Stimulated activated CD4-positive, alpha-beta T cell treated with anti-CD3 and anti-CD28 coated beads, Interleukin-1b, Interleukin-23, amount 100 ng/mL, for 1 hour (primary cell): Measurements from ENCODE around the gene SCUBE2.
"Not testable (repeated sequence)": the region's sequence is repeated elsewhere in the genome, so short reads cannot be mapped to it uniquely, and the experiment has no call there.

Experiments used
- DNase-seq, 2 donors: peaks; one replicate each; pipeline ENCODE4 v3.0.0-alpha.2; 2020; ENCODE audit warnings: low read depth in 2 of 2

Gene SCUBE2

DNA sequence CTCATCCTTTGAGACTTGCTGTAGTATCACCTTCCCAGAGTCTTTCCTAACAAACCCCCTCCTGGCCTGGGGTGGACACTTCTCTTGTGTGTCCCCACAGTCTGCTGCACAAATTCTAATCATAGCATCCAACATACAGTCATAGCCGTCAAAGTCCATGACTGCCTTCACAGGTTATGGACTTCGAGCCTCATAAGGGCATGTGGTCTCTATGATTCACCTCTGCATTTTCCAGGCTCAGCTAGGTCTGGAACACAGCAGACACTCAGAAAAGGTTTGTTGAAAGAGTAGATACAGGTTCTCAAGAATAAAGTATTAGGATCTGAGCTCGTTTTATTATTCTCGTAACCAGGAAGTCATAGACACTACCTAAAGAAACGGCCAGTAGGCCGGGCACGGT lies 13.2 kb upstream of the SCUBE2 start:
- DNase-seq: no peak

DNA sequence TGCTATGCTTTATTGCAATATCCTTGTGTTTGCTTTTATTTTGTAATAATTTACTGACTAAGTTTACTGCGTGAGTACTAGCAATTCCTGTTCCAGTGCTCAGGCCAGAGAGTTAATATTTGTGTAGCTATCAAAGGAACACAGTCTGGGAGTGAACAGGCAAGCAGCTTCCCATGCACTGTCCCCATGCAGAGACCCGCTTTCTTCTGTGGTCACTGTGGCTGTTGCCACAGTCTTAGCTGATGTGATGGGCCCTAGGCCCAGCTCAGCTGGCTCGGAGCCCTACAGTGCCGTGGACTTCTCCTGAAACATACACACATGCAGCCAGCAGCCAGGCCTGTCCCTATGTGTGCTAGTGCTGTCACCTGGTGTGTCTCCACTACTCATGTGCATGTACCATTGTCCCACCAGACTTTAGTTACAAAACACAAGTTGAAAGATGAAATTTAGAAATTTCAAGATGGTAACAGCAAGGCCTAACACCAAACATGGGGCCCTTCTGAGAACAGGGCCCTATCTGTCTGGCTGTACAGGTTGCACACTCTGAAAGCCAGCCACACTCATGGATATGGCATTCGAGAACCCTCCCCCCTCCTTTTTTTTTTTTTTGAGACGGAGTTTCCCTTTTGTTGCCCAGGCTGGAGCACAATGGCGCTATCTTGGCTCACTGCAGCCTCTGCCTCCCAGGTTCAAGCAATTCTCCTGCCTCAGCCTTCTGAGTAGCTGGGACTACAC lies 12.3 kb upstream of the SCUBE2 start:
- no peak for DNase-seq

DNA sequence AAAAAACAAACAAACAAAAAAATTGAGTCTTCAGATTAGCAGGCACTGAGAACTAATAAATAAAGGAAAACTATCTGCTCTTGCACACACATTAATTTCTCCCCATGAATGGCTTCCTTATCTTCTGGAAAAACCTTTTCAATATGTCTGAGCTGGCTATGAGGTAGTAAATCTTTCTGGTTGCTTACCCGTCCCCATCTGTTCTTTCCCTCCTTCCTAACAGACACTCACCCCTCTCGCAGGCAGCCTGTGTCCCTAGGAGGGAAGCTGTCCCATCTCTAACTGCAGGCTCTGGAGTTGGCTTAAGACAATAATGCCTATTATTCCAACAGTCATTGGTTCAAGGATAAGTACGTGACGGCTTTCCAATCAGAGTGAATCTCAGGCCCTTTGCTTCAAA lies 8.2 kb upstream of the SCUBE2 start:
- DNase-seq: no peak

DNA sequence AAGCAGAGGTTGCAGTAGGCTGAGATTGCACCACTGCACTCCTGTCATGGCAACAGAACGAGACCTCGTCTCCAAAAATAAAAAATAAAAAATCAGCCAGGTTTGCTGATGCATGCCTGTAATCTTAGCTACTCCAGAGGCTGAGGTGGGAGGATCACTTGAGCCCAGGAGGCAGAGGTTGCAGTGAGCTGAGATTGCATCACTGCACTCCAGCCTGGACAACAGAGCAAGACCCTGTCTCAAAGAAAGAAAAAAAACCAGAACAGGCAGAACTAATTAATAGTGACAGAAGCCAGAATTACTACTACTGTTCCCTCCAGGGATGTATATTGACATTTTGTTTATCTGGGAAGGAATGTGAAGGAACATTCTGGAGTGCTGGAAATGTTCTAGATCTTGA lies 7.1 kb upstream of the SCUBE2 start:
- not testable (repeated sequence) for DNase-seq

DNA sequence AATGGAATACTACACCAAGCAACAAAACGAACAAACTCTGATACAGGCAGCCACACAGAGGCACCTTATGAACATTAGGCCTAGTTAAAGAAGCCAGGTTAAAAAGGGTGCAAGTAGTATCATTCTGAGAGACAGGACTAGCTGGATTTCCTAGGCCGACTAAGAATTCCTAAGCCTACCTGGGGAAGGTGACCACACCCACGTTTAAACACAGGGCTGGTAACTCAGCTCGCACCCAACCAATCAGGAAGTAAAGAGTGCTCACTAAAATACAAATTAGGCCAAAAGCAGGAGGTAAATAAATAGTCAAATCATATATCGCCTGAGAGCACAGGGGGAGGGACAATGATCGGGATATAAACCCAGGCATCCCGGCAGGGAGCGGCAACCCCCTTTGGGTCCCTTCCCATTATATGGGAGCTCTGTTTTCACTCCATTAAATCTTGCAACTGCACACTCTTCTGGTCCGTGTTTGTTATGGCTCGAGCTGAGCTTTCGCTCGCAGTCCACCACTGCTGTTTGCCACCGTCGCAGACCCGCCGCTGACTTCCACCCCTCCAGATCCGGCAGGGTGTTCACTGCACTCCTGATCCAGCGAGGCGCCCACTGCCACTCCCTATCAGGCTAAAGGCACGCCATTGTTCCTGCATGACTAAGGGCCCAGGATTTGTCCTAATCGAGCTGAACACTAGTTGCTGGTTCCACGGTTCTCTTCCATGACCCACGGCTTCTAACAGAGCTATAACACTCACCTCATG lies 6.0 kb upstream of the SCUBE2 start:
- not testable (repeated sequence) for DNase-seq

DNA sequence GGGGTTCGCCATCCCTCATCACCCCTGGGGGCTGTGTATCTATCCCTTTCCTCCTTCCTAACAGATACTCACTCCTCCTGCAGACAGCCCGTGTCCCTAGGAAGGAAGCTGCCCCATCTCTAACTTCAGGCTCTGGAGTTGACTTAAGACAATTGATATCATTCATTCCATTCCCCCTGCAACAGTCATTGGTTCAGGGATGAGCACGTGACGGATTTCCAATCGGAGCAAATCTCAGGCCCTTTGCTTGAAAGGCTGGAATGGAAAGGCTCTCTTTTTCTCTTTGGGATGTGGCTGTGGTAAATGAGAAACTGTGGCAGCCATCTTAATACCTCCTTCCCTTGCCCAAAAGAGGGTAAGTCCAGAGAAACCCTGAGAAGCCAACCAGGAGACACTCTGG lies 5.0 kb upstream of the SCUBE2 start:
- DNase-seq: no peak

DNA sequence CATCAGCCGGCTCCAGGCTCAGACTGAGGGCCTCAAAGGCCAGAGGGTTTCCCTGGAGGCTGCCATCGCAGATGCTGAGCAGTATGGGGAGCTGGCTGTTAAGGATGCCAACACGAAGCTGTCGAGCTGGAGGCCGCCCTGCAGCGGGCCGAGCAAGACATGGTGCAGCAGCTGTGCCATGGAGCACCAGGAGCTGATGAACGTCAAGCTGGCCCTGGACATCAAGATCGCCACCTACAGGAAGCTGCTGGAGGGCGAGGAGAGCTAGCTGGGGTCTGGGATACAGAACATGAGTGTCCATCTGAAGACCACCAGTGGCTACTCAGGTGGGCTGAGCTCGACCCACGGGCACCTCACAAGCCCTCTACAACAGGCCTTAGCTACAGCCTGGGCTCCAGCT lies 4.0 kb upstream of the SCUBE2 start:
- no peak for DNase-seq

DNA sequence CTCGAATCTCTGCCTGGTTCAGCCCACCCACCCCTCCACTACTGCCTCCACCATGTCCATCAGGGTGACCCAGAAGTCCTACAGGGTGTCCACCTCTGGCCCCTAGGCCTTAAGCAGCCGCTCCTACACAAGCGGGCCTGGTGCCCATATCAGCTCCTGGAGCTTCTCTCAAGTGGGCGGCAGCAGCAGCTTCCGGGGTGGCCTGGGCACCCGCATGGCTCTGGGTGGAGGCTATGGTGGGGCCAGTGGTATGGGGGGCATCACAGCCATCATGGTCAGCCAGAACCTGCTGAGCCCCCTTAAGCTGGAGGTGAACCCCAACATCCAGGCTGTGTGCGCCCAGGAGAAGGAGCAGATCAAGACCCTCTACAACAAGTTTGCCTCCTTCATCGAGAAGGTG lies 3.0 kb upstream of the SCUBE2 start:
- no peak for DNase-seq

DNA sequence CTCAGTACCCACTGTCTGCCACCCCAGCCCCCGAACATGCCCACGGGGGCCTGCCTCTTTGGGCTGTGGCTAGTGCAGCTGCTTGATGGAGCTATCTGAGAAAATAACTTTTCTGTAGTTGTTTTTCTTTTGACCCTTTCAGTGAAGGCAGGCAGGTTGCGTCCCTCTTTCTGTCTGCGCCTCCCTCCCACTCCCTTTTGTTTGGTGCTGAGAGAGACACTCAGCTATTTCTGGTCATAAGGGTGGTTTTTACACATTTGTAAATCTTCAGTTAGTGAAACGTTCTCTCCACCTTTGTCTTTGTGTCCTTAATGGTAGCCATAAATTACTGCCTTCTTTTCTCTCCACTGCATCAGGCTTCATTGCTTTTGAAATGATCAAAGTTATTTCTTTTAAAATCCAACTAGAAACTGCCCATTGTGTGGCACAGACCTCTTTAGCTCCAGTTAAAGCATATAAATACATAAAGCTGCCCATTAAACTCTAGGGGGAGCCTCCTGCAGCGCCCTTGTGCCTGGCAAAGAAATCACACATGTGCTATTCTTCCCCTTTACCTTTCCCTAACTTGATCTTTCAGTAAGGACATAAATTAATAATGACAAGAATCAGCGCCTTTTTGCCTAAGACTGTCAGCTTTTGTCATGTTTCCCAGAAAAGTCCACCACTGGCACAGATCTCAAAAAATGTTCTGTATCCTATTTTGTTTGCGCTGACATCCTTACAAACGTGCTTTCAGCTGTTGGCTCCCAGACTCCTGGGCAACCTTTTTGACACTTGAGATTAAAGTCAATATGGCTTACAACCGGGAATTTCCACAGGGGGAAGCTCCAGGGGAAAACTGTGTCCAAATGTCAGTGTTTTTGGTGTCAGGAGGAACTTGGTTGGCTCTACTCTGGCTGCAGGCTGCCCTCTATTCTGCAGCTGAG lies 1.7 kb upstream of the SCUBE2 start:
- no peak for DNase-seq

DNA sequence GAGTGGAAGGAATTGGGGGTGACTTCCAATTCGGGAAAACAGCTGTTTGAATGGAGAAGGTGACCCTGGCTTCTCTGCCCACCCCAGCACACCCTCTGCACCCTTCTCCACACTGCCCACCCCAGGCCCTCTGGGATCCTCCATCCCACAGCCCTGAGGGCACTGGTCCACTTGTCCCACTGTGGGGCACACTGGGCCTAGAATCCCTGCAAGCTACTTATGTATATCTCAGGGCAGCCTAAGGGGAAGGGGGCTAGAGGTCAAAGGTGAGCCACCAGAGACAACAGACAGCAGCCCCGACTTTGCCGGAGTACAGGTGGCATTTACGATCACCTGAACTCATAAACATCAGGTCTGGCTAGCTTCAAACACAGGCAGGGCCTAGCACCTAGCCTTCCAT lies 673 bp upstream of the SCUBE2 start:
- DNase-seq: no peak

DNA sequence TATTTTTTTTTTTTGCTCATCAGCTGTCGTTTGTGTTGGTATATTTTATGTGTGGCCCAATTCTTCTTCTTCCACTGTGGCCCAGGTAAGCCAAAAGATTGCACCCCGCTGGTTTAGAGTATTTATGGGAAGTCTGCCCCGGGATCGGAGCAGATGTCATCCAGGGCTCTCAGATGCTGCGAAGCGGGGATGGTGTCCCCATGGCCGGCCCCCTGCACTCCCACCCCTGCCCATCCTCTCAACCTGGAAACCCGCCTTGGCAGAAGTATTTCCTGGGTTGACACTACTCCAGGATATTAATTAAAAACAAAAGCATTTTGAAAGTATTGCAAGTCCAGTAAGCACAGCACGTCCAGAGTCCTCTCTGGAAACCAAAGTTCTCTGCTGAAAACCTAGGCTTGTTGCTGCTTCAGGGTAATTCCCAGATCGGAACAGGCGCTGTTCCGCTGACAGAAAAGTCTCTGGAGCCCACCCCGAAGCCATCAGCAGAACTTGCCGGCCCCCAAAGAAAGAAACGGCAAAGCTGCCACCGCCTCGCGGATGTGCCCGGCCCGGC lies 833 bp downstream of the SCUBE2 start:
- DNase-seq: no peak

DNA sequence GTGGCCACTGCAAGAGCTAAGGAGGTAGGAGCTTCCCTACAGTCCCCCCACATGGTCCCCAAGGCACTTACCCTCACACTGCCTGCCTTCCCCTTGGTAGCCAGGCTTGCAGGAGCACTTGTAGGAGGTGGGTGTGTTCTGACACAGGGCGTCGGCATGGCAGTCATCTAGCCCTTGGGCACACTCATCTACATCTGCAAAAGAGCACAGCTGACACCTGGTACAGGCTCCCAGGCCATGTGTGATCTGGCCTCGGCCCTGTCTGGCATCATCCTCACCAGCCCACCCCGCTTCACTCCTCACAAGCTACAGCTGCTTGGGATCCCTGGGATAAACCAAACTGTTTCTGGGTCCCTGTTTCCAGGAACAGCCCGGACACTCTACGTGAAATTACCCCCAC lies 1.8 kb downstream of the SCUBE2 start:
- DNase-seq: no peak

DNA sequence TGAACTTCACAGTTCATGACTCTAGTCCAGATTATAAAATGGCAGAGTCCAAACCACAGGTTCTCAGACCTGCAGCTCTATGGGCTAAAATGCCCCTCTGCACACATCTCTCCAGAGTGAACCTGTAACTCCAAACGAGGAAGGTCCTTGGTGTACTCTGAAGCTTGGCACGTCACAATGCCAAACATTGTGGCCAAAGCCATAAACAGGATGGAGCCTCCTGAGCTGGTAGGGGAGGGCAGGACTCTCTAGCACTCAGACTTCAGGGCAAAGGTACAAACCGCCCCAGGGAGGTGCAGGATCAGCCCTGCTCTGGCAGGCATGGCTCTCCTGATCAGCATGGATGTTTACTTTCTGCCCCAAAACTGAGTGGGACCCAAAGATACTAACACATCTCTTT lies 2.3 kb downstream of the SCUBE2 start:
- DNase-seq: no peak

DNA sequence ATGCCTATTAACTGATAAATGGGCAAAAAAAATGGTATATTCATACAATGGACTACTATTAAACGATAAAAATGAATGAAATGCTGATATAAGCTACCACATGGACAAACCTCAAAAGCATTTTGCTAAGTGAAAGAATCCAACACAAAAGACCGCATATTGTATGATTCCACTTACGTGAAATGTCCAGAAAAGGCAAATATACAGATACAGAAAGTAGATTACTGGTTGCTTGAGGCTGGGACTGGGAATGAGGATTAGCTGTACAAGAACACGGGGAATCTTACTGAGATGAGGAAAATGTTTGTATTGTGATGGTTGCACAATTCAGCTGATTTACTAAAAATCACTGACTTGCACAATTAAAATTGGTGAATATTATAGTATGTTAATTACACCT lies 8.8 kb downstream of the SCUBE2 start:
- DNase-seq: no peak

DNA sequence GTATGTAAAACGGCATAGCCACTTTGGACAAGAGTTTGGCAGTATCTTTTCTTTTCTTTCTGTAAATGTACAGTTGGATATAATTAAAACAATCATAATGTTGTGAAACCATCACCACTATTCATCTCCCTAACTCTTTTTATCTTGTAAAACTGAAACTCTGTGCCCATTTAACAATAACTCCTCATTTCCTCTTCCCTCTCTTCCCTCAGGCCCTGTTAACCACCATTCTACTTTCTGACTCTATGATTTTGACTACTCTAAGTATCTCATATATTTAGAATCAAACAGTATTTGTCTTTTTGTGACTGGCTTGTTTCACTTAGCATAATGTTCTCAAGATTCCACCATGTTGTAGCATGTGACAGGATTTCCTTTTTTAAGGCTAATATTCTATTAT lies 10.2 kb downstream of the SCUBE2 start:
- no peak for DNase-seq

DNA sequence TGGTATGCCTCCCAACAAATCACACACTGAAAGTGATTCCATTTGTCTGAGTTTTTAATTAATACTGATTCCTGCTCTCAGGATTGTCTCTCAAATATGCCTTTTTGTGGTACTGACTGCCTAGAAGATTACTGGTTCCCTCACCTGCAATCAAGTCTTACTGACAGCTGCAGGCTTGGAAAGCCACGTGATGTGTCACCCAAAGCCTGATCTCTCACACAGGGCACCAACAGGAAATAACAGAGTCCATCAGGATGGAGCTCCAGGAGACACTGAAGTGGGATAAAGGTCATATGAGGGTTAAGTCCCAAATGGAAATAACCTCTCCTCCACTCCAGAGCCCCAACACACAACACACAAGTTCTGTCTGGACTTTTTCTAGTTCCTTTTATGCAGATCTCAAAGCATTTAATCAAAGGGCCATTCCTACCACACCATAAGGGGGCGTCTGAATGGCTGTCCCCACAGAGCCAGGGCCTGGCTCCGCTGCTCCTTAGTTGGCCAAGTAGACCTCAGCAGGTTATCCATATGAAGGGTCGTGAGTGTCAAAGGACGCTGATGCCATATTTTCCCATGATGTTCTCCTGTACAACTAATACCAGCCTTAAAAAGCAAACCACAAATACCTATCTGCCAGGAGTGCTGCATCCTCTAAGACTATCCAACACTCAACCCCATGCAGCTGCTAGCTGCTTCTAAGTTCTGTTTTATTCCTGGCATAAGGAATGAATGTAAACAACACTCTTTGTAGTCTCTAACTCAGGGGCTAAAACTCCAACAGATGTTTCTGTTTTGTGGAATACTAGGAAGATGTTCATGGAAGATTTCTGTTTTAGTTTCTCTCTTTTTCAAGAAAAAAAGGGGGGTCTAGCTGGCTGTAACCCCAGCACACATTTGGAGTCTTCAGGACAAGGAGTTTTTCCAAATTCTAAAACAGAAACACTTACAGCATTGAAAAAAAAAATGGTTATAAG lies 13.0 kb downstream of the SCUBE2 start:
- DNase-seq: no peak

DNA sequence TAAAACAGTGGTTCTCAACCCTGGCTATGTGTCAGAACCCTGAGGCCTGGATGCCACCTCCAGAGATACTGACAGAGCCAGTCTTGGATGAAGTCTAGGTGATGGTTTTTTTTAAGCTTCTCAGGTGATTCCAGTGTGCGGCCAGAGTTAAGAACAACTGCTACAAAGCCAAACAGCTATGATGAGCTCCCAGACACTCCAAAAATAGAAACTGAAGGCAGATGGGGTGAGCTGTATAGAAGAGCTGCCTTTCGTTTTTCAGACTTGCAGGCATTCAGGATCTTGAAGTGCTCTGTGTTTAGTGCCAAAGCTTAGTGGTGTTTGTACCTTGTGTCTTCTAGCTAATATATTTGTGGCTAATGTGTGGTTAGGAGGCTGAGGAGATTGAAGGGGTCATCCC lies 14.2 kb downstream of the SCUBE2 start:
- no peak for DNase-seq

DNA sequence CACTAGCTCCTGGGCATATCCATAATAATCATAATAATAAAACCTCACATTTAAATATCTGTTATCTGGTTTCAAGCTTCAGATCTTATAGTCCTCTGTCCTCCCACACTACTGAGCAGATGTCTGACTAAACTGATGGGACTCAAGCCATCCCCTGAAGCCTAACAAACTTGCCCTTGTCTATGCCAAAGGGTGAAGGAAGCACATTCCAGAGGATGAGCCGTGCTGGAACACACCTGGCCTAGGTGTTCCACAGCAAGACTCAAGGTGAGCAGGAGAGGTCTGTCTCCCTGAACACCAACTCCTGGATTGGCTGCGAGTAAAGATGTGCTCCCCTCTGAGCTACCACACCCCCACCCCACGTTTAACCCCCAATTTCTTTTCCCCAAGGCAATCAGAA lies 14.7 kb downstream of the SCUBE2 start:
- no peak for DNase-seq

DNA sequence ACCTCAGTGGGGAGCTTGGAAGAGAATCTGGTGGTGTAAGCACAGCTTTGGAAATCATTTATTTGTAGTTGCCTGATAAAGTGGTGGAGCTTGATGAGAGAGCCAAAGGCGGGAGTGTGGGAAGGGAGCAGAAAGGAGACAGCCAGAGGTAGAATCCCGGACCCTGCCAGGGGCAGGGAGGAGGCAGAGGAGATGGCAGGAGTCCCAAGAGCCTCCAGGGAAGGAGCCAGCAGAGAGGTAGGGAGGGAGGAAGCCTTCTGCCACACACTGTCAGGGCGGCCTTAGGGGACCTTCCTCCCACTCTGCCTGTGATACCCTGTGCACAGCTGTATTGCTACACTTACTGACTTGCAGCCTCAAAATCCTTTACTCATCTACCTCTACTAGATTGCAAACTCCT lies 15.4 kb downstream of the SCUBE2 start:
- DNase-seq: no peak

DNA sequence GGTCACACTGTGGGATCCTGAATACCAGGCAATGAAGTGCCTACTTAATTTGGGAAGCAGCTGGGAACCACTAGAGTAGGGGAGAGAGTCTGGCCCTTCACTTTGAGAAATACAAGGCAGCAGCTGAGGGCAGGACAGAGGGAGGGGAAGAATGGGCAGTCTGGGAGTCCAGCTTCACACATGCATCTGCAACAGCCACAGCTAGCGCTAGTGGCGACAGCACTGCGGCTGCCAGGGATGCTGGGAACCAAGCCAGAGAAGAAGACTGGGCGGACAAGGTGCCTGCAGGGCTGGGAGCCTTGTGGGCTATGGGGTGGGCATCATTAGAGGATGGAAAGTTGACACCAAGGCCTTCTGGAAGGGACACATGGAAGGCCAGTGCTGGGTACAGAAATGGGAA lies 15.8 kb downstream of the SCUBE2 start:
- DNase-seq: no peak
